Measurements from ENCODE around the gene TMEM131L.
"Not testable (repeated sequence)": the region's sequence is repeated elsewhere in the genome, so short reads cannot be mapped to it uniquely, and the experiment has no call there.

Gene TMEM131L

GRCh38 chr4:153661908-153662307 is 195.7 kb downstream of the TMEM131L start:
- DNase-seq = no peak

GRCh38 chr4:153663667-153664066 is 197.5 kb downstream of the TMEM131L start:
- no peak for DNase-seq

- DNase-seq = not testable (repeated sequence)
Measured at GRCh38 chr4:153666505-153666904, 200.3 kb downstream of the TMEM131L start.

GRCh38 chr4:153668647-153669046 is 202.5 kb downstream of the TMEM131L start:
- no peak for DNase-seq

- DNase-seq = no peak
Measured at GRCh38 chr4:153669838-153670237, 203.7 kb downstream of the TMEM131L start.

GRCh38 chr4:153676486-153676885 is 210.3 kb downstream of the TMEM131L start:
- DNase-seq = no peak

GRCh38 chr4:153676984-153677383 is 210.8 kb downstream of the TMEM131L start:
- no peak for DNase-seq

GRCh38 chr4:153679486-153679885 is 213.3 kb downstream of the TMEM131L start:
- DNase-seq = no peak

GRCh38 chr4:153683763-153684181 is 217.6 kb downstream of the TMEM131L start:
- no peak for DNase-seq

GRCh38 chr4:153684182-153684970 is 218.2 kb downstream of the TMEM131L start, which contains the start of gene TLR2:
TSS of gene TLR2 (plus strand) at chr4:153684280. CDS start at chr4:153702908, 18,628 bp downstream.
- no peak for DNase-seq

- DNase-seq = no peak
Measured at GRCh38 chr4:153684971-153685371, 218.8 kb downstream of the TMEM131L start.
